Right lobe of liver (tissue), 4 donors: ENCODE data around the gene SART1.

Experiments used
- CTCF ChIP-seq, 4 donors: fragments of 200-600 bp in 3 of 4; fragments of 450-650 bp in 1 of 4; IDR thresholded peaks; one replicate each; pipeline versions ENCODE4 v1.5.1 to v1.8.0; 2016 to 2022; ENCODE audit warnings: antibody characterized with exemption in 4 of 4, mild to moderate bottlenecking in 2 of 4
- POLR2A ChIP-seq: fragments of 450-650 bp; IDR thresholded peaks from one replicate; pipeline ENCODE4 v1.6.1; 2017; ENCODE audit warnings: antibody characterized with exemption, mild to moderate bottlenecking
- donor health status: DM: no; HTN: no; CAD: no.
- donor health status: DM: no; HTN: no; CAD: no.
- donor health status: DM: no; HTN: yes; CAD: no.

GRCh38 chr11:66022401-66023185 is 61.1 kb downstream of the SART1 start:
- TF ChIP-seq CTCF (IDR thresholded peaks at IDR 0.05) (peak; percentile 83 to 94 (median 93)), POLR2A (no peak)
